GM20431 (cell line): ENCODE results near the gene TANK.

Source experiments
- in situ Hi-C: fragments of 300-500 bp; cut with MseI, MboI; formaldehyde crosslinking; loops from one replicate; pipeline ENCODE4 v1.15.0; 2020; ENCODE audit warnings: low sequenced_read_pairs; ENCODE audit not compliant: unreplicated experiment

TANK gene

DNA sequence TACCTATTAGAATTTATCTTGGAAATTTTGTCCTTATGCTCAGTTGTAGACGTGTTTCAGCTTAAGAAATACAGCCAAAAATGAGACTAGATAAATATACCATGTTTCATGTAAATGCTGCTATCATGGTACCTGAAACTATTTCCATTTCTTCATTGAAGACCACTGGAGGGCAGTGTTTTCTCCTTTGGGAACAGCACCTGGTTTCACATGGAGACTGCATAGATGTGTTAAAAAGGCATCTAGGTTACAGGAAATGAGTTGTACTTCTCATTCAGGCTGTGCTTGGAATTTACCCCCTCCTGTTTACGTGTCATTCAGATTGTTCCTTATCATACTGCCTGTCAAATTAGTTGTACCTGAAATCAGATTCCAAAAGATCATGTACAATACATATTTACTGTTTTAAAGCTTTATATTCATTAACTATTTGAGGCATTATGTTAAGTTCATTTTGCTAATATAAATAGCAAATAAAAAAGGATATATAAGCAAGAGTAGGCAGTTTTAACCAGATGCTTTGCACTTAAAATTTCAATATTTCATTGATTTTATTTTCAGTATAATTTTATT is 90.7 kb downstream of the TANK start:
- in situ Hi-C loops, result no loop called here

GRCh38 chr2:161257123-161257952 is 97.1 kb downstream of the TANK start:
- in situ Hi-C loops, result no loop called here

- in situ Hi-C loops, result no loop called here
Measured at GRCh38 chr2:161265874-161266273, 105.6 kb downstream of the TANK start.

- in situ Hi-C loops, result no loop called here
Measured at GRCh38 chr2:161269111-161269510, 108.9 kb downstream of the TANK start.

GRCh38 chr2:161273038-161273760 is 113.0 kb downstream of the TANK start:
- in situ Hi-C loops, result no loop called here

- in situ Hi-C loops, result loop anchor here (25.0 kb wide), 1 partner anchor 284 kb away; no protein-coding TSS in a partner anchor
Measured at GRCh38 chr2:161278564-161279229, 118.5 kb downstream of the TANK start.

DNA sequence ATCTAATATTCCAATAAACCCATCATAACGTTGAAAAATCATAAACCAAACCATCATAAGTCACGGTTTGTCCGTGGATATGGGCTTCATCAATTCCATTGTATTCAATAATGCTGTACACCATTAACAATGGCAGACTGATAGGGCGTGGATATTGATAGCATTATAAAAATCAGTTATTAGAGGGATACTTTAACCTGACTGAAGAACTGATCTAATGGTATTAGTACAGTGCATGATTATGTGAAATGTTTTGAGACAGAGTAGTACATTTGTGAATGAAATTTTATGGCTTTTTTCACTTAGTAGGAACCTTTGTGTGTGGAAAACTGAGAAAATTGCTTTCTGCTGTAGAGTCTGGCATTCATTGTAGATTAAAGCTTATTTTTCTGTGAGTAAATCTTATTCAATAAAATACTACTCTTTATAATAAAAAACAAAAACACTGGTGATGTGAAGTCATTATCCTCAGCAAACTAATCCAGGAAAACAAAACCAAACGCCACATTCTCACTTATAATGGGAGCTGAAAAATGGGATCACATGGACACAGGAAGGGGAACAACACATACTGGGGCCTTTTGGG is 119.1 kb downstream of the TANK start:
- in situ Hi-C loops, result loop anchor here (25.0 kb wide), 1 partner anchor 283 kb away; no protein-coding TSS in a partner anchor

- in situ Hi-C loops, result loop anchor here (25.0 kb wide), 1 partner anchor 281 kb away; no protein-coding TSS in a partner anchor
Measured at GRCh38 chr2:161280906-161281323, 120.7 kb downstream of the TANK start.

GRCh38 chr2:161281615-161282310 is 121.5 kb downstream of the TANK start:
- in situ Hi-C loops, result loop anchor here (25.0 kb wide), 1 partner anchor 281 kb away; no protein-coding TSS in a partner anchor

DNA sequence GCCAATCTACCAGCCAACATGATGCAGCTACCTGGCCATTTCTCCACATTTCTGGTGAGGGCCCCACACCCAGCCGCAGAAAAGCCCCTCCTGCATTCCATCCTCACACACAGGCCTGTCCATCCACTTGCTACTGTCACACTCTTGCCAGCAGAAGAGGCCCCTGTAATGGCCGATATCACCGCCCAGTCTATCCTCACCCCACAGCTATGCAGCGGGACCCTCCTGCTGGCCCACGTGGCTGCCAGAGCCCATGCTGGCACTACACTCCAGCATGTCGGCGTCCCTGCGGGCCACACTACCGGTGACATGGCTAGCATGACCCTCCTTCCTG is 122.0 kb downstream of the TANK start:
- in situ Hi-C loops, result loop anchor here (25.0 kb wide), 1 partner anchor 280 kb away; no protein-coding TSS in a partner anchor

- in situ Hi-C loops, result loop anchor here (25.0 kb wide), 1 partner anchor 278 kb away; no protein-coding TSS in a partner anchor
Measured at GRCh38 chr2:161283926-161284325, 123.7 kb downstream of the TANK start.
